ENCODE results near the gene SARS2.

SARS2 gene

GRCh38 chr19:38970664-38971532 lies 40.3 kb upstream of the SARS2 start:
- TF ChIP-seq CREB1 (IDR thresholded peaks at IDR 0.05; ENCODE audit: low read depth): no peak
- no peak for TF ChIP-seq EP300 (IDR thresholded peaks at IDR 0.05; ENCODE audit: borderline replicate concordance)
- TF ChIP-seq, protein P1, sequence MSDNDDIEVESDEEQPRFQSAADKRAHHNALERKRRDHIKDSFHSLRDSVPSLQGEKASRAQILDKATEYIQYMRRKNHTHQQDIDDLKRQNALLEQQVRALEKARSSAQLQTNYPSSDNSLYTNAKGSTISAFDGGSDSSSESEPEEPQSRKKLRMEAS (IDR thresholded peaks at IDR 0.05): no peak
- no peak for TF ChIP-seq YY1 (IDR thresholded peaks at IDR 0.05; ENCODE audit: low read depth)
- TF ChIP-seq ZBTB7A (IDR thresholded peaks at IDR 0.05; ENCODE audit: low read depth): no peak
- TF ChIP-seq FOXM1 (IDR thresholded peaks at IDR 0.05; ENCODE audit: borderline replicate concordance, low read depth): no peak
- no peak for TF ChIP-seq REST (IDR thresholded peaks at IDR 0.05; ENCODE audit: low read depth)
- TF ChIP-seq, protein P2, sequence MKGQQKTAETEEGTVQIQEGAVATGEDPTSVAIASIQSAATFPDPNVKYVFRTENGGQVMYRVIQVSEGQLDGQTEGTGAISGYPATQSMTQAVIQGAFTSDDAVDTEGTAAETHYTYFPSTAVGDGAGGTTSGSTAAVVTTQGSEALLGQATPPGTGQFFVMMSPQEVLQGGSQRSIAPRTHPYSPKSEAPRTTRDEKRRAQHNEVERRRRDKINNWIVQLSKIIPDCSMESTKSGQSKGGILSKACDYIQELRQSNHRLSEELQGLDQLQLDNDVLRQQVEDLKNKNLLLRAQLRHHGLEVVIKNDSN (IDR thresholded peaks at IDR 0.05): no peak
- no peak for TF ChIP-seq TCF12 (IDR thresholded peaks at IDR 0.05; ENCODE audit: low read depth)
- no peak for TF ChIP-seq RAD21 (IDR thresholded peaks at IDR 0.05; ENCODE audit: low read depth)
- no peak for TF ChIP-seq NFIC (IDR thresholded peaks at IDR 0.05)

DNA sequence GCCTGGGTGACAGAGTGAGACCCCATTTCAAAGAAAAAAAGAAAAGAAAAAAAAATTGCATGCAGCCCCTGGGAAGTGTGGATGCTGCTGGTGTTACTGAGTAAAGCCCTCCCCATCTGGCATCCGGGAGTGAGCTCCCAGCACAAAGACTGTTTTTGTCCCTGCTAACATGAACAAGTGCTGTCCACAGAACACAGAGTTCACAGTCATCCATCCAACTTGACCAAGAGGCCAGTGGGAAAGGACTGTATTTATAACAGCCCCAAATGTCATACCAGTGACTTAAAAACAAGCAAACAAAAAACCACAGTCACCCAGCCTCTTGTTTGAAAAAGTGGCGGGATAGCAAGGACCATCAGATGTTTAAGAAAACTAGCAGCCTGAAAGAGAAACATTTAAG lies 34.2 kb upstream of the SARS2 start:
- TF ChIP-seq REST (IDR thresholded peaks at IDR 0.05; ENCODE audit: low read depth): no peak
- no peak for TF ChIP-seq TAF1 (IDR thresholded peaks at IDR 0.05; ENCODE audit: low read depth)
- no peak for TF ChIP-seq TCF12 (IDR thresholded peaks at IDR 0.05; ENCODE audit: low read depth)
- no peak for TF ChIP-seq EGR1 (IDR thresholded peaks at IDR 0.05)
- no peak for TF ChIP-seq FOXM1 (IDR thresholded peaks at IDR 0.05; ENCODE audit: borderline replicate concordance, low read depth)
- TF ChIP-seq YY1 (IDR thresholded peaks at IDR 0.05; ENCODE audit: low read depth): no peak
- TF ChIP-seq CREB1 (IDR thresholded peaks at IDR 0.05; ENCODE audit: low read depth): no peak
- no peak for TF ChIP-seq RAD21 (IDR thresholded peaks at IDR 0.05; ENCODE audit: low read depth)
- TF ChIP-seq CEBPB (IDR thresholded peaks at IDR 0.05): no peak
- no peak for TF ChIP-seq EP300 (IDR thresholded peaks at IDR 0.05; ENCODE audit: borderline replicate concordance)
- TF ChIP-seq NFIC (IDR thresholded peaks at IDR 0.05): no peak

GRCh38 chr19:38959618-38960017 lies 29.1 kb upstream of the SARS2 start:
- TF ChIP-seq RAD21 (IDR thresholded peaks at IDR 0.05; ENCODE audit: low read depth) (no peak), YY1 (IDR thresholded peaks at IDR 0.05; ENCODE audit: low read depth) (no peak), EGR1 (IDR thresholded peaks at IDR 0.05) (no peak), TAF1 (IDR thresholded peaks at IDR 0.05; ENCODE audit: low read depth) (no peak), ZBTB7A (IDR thresholded peaks at IDR 0.05; ENCODE audit: low read depth) (no peak), CREB1 (IDR thresholded peaks at IDR 0.05; ENCODE audit: low read depth) (no peak), CEBPB (IDR thresholded peaks at IDR 0.05) (no peak), FOXM1 (IDR thresholded peaks at IDR 0.05; ENCODE audit: borderline replicate concordance, low read depth) (no peak)
- TF ChIP-seq, protein P1 (IDR thresholded peaks at IDR 0.05): no peak

- TF ChIP-seq, protein P1 (IDR thresholded peaks at IDR 0.05): no peak
- TF ChIP-seq REST (IDR thresholded peaks at IDR 0.05; ENCODE audit: low read depth) (no peak), FOXM1 (IDR thresholded peaks at IDR 0.05; ENCODE audit: borderline replicate concordance, low read depth) (no peak), ZBTB7A (IDR thresholded peaks at IDR 0.05; ENCODE audit: low read depth) (no peak), RAD21 (IDR thresholded peaks at IDR 0.05; ENCODE audit: low read depth) (no peak), EGR1 (IDR thresholded peaks at IDR 0.05) (no peak), EP300 (IDR thresholded peaks at IDR 0.05; ENCODE audit: borderline replicate concordance) (no peak), YY1 (IDR thresholded peaks at IDR 0.05; ENCODE audit: low read depth) (no peak), CEBPB (IDR thresholded peaks at IDR 0.05) (no peak), TEAD4 (IDR thresholded peaks at IDR 0.05) (no peak), TAF1 (IDR thresholded peaks at IDR 0.05; ENCODE audit: low read depth) (no peak), TCF12 (IDR thresholded peaks at IDR 0.05; ENCODE audit: low read depth) (no peak), NFIC (IDR thresholded peaks at IDR 0.05) (no peak), CREB1 (IDR thresholded peaks at IDR 0.05; ENCODE audit: low read depth) (no peak)
- TF ChIP-seq, protein P2 (IDR thresholded peaks at IDR 0.05): no peak
Observed at GRCh38 chr19:38958301-38958700, 27.7 kb upstream of the SARS2 start.
